ENCODE results near the gene PRPSAP1. TPM values are rescaled to one million over a fixed set of nuclear protein-coding genes. Genes with fewer than 3 reads are reported as not detected.

PRPSAP1 gene
- total RNA-seq, 1 experiment from 2014 or later, result 77.5 TPM

- BruUV-seq (replicated peaks), result no TSS peak
- peak overlapping the region; percentile 48 for H3K4me3 ChIP-seq (ENCODE audit: low read depth, low read length, poor library complexity, severe bottlenecking)
- intact Hi-C loops (cut with micrococcal nuclease; ENCODE audit: unreplicated experiment), result loop anchor here (1.0 kb wide), 1 partner anchor 29 kb away; no protein-coding TSS in a partner anchor
- POLR2A ChIA-PET (ENCODE audit: low non-redundant PET), result no interaction called here
- TF ChIP-seq EZH2 (IDR thresholded peaks at IDR 0.05; ENCODE audit: borderline replicate concordance, low read depth, low read length, poor library complexity, severe bottlenecking) (no peak), CTCF (conservative IDR thresholded peaks at IDR 0.05; ENCODE audit: low read depth, low read length) (no peak)
- peak; percentile 42 for DNase-seq (ENCODE audit: low spot score)
- H3K27me3 ChIP-seq (replicated peaks; ENCODE audit: insufficient read depth, low read depth, low read length, poor library complexity), result peaks cover 19% of the 10 kb centered on the region
- peaks cover 24% of the 10 kb centered on the region for H3K4me1 ChIP-seq (ENCODE audit: insufficient read depth, low read length, poor library complexity, severe bottlenecking)
- no peak overlapping the region for H3K27ac ChIP-seq (ENCODE audit: low read depth, low read length, poor library complexity, severe bottlenecking)
- CTCF ChIA-PET, result no interaction called here
- H3K9me3 ChIP-seq (ENCODE audit: low read depth, low read length, poor library complexity, severe bottlenecking), result no peaks in the 10 kb centered on the region
- H3K36me3 ChIP-seq (ENCODE audit: insufficient read depth, low read length, poor library complexity, severe bottlenecking), result no peaks in the 10 kb centered on the region
These were observed 29.3 kb upstream of the PRPSAP1 start for GRCh38 chr17:76382803-76383545.

GRCh38 chr17:76382351-76382802 lies 28.7 kb upstream of the PRPSAP1 start:
- H3K27ac ChIP-seq (ENCODE audit: low read depth, low read length, poor library complexity, severe bottlenecking), result no peak overlapping the region

GRCh38 chr17:76381633-76382350 lies 28.1 kb upstream of the PRPSAP1 start:
- CTCF ChIA-PET, result no interaction called here
- TF ChIP-seq CTCF (conservative IDR thresholded peaks at IDR 0.05; ENCODE audit: low read depth, low read length) (no peak), EZH2 (IDR thresholded peaks at IDR 0.05; ENCODE audit: borderline replicate concordance, low read depth, low read length, poor library complexity, severe bottlenecking) (no peak)
- intact Hi-C loops (cut with micrococcal nuclease; ENCODE audit: unreplicated experiment), result no loop called here
- H3K27ac ChIP-seq (ENCODE audit: low read depth, low read length, poor library complexity, severe bottlenecking), result no peak overlapping the region
- H3K36me3 ChIP-seq (ENCODE audit: insufficient read depth, low read length, poor library complexity, severe bottlenecking), result no peaks in the 10 kb centered on the region
- no peak overlapping the region for H3K4me3 ChIP-seq (ENCODE audit: low read depth, low read length, poor library complexity, severe bottlenecking)
- H3K9me3 ChIP-seq (ENCODE audit: low read depth, low read length, poor library complexity, severe bottlenecking), result no peaks in the 10 kb centered on the region
- peaks cover 24% of the 10 kb centered on the region for H3K4me1 ChIP-seq (ENCODE audit: insufficient read depth, low read length, poor library complexity, severe bottlenecking)
- no peak for DNase-seq (ENCODE audit: low spot score)
- POLR2A ChIA-PET (ENCODE audit: low non-redundant PET), result no interaction called here
- BruUV-seq (replicated peaks), result no TSS peak
- H3K27me3 ChIP-seq (replicated peaks; ENCODE audit: insufficient read depth, low read depth, low read length, poor library complexity), result peaks cover 19% of the 10 kb centered on the region

More at GRCh38 chr17:76382351-76382802, 28.7 kb upstream of the PRPSAP1 start:
- TF ChIP-seq CTCF (conservative IDR thresholded peaks at IDR 0.05; ENCODE audit: low read depth, low read length) (no peak), EZH2 (IDR thresholded peaks at IDR 0.05; ENCODE audit: borderline replicate concordance, low read depth, low read length, poor library complexity, severe bottlenecking) (no peak)
- peaks cover 24% of the 10 kb centered on the region for H3K4me1 ChIP-seq (ENCODE audit: insufficient read depth, low read length, poor library complexity, severe bottlenecking)
- POLR2A ChIA-PET (ENCODE audit: low non-redundant PET), result no interaction called here
- CTCF ChIA-PET, result no interaction called here
- no peaks in the 10 kb centered on the region for H3K9me3 ChIP-seq (ENCODE audit: low read depth, low read length, poor library complexity, severe bottlenecking)
- peak overlapping the region; percentile 48 for H3K4me3 ChIP-seq (ENCODE audit: low read depth, low read length, poor library complexity, severe bottlenecking)
- no TSS peak for BruUV-seq (replicated peaks)
- intact Hi-C loops (cut with micrococcal nuclease; ENCODE audit: unreplicated experiment), result no loop called here
- H3K27me3 ChIP-seq (replicated peaks; ENCODE audit: insufficient read depth, low read depth, low read length, poor library complexity), result peaks cover 19% of the 10 kb centered on the region
- no peaks in the 10 kb centered on the region for H3K36me3 ChIP-seq (ENCODE audit: insufficient read depth, low read length, poor library complexity, severe bottlenecking)
- DNase-seq (ENCODE audit: low spot score), result no peak
